B cell (primary cell): ENCODE data around the gene LYZL2. TPM values are rescaled to one million over a fixed set of nuclear protein-coding genes. Genes with fewer than 3 reads are reported as not detected.
"Not testable (repeated sequence)": the region's sequence is repeated elsewhere in the genome, so short reads cannot be mapped to it uniquely, and the experiment has no call there.

Experiments
- ATAC-seq: fragments of 200-7000 bp; cut with Tn5 transposase; one replicate; pipeline ENCODE4 v1.10.0; 2021; ENCODE audit warnings: low read depth, mild to moderate bottlenecking, moderate number of reproducible peaks, moderate library complexity
- CTCF ChIA-PET: fragments of 350-600 bp; sonication (Branson Sonifier 250); formaldehyde crosslinking; loops from one replicate; lab custom pipeline; 2021; ENCODE audit warnings: antibody characterized with exemption, inconsistent platforms; lab: Charles Lee
- POLR2A ChIA-PET: fragments of 350-600 bp; sonication (Branson Sonifier 250); formaldehyde crosslinking; loops from one replicate; lab custom pipeline; 2021; ENCODE audit warnings: antibody characterized with exemption; lab: Charles Lee
- DNase-seq: peaks from one replicate; pipeline ENCODE4 v3.0.0; 2013
- H2AFZ ChIP-seq: 2 replicates; pipeline ENCODE4 v1.6.1; 2012; ENCODE audit warnings: mild to moderate bottlenecking, low read depth, low read length; ENCODE audit not compliant: insufficient read depth, poor library complexity, severe bottlenecking
- H3K27ac ChIP-seq, 2 donors: 1 replicate in 1 of 2; 2 replicates in 1 of 2; pipeline ENCODE4 v1.5.1; 2012 to 2013; ENCODE audit warnings: low read length in 2 of 2, mild to moderate bottlenecking in 2 of 2, moderate library complexity in 1 of 2
- H3K27me3 ChIP-seq, 4 experiments: fragments of 200-600 bp in 1 of 4; sonication (generic) in 1 of 4; replicated peaks in 1 of 4; 1 replicate in 2 of 4; 2 replicates in 2 of 4; pipeline versions ENCODE4 v1.6.1 to v1.7.0; 2013 to 2016; ENCODE audit warnings: low read length in 3 of 4, mild to moderate bottlenecking in 2 of 4, mixed read lengths in 1 of 4, moderate library complexity in 1 of 4; ENCODE audit not compliant: insufficient read depth in 4 of 4, control insufficient read depth in 3 of 4; ENCODE audit errors: control extremely low read depth in 1 of 4
- H3K36me3 ChIP-seq, 2 experiments: replicated peaks in 1 of 2; 1 replicate in 1 of 2; 2 replicates in 1 of 2; pipeline versions ENCODE4 v1.6.1 to v1.7.1; 2013; ENCODE audit warnings: low read length in 1 of 2; ENCODE audit not compliant: insufficient read depth in 2 of 2, control insufficient read depth in 1 of 2; ENCODE audit errors: control extremely low read depth in 1 of 2, extremely low read depth in 1 of 2
- H3K4me1 ChIP-seq, 2 donors: fragments of 200-600 bp in 1 of 2; sonication (generic) in 1 of 2; 1 replicate in 1 of 2; 2 replicates in 1 of 2; pipeline versions ENCODE4 v1.5.1 to v1.6.1; 2013 to 2017; ENCODE audit warnings: low read length in 2 of 2; ENCODE audit not compliant: control insufficient read depth in 2 of 2, insufficient read depth in 2 of 2
- H3K4me2 ChIP-seq: replicated peaks from 2 replicates; pipeline ENCODE3; 2012; ENCODE audit warnings: mild to moderate bottlenecking, low read depth, low read length; ENCODE audit not compliant: poor library complexity, severe bottlenecking
- H3K4me3 ChIP-seq, 5 experiments: fragments of 200-600 bp in 1 of 5; sonication (generic) in 1 of 5; 1 replicate in 3 of 5; 2 replicates in 2 of 5; pipeline versions ENCODE4 v1.5.1 to v1.7.0; 2011 to 2016; ENCODE audit warnings: low read length in 4 of 5, mild to moderate bottlenecking in 4 of 5, low read depth in 2 of 5, control low read depth in 1 of 5, moderate library complexity in 1 of 5; ENCODE audit not compliant: insufficient read depth in 1 of 5; ENCODE audit errors: control extremely low read depth in 1 of 5, extremely low read depth in 1 of 5
- H3K79me2 ChIP-seq: fragments of 200-600 bp; sonication (generic); one replicate; pipeline ENCODE4 v1.6.0; 2016; ENCODE audit warnings: low read length; ENCODE audit not compliant: control insufficient read depth, insufficient read depth
- H3K9ac ChIP-seq: fragments of 200-600 bp; sonication (generic); 2 replicates; pipeline ENCODE4 v1.6.1; 2017; ENCODE audit warnings: mild to moderate bottlenecking, low read length, moderate library complexity
- H3K9me3 ChIP-seq, 3 donors: one replicate each; pipeline versions ENCODE4 v1.6.1 to v1.7.1; 2013; ENCODE audit warnings: low read length in 2 of 3; ENCODE audit not compliant: control insufficient read depth in 2 of 3, insufficient read depth in 1 of 3; ENCODE audit errors: control extremely low read depth in 1 of 3
- H4K20me1 ChIP-seq: 2 replicates; pipeline ENCODE4 v1.6.0; 2012; ENCODE audit warnings: mild to moderate bottlenecking, low read length; ENCODE audit not compliant: insufficient read depth, control insufficient read depth, poor library complexity, severe bottlenecking
- H3K27ac Mint-ChIP-seq: one replicate; pipeline ENCODE4 v1.8.0; 2021; ENCODE audit warnings: mixed read lengths
- H3K27me3 Mint-ChIP-seq: one replicate; pipeline ENCODE4 v1.8.0; 2021; ENCODE audit warnings: mixed read lengths
- H3K4me1 Mint-ChIP-seq: one replicate; pipeline ENCODE4 v1.8.0; 2021; ENCODE audit warnings: mixed read lengths
- H3K4me3 Mint-ChIP-seq: one replicate; pipeline ENCODE4 v1.8.0; 2021; ENCODE audit warnings: mixed read lengths
- H3K9me3 Mint-ChIP-seq: one replicate; pipeline ENCODE4 v1.8.0; 2022; ENCODE audit warnings: mixed read lengths; ENCODE audit not compliant: insufficient read depth
- EZH2 ChIP-seq: IDR thresholded peaks from 2 replicates; pipeline ENCODE4 v1.6.1; 2012; ENCODE audit warnings: borderline replicate concordance, low read depth, mild to moderate bottlenecking, moderate library complexity, low read length; ENCODE audit not compliant: insufficient read depth, poor library complexity, severe bottlenecking
- WGBS: methylation state at CpG from one replicate; pipeline ENCODE4 v1.1.5; 2013; ENCODE audit warnings: missing lambda C conversion rate; ENCODE audit not compliant: insufficient coverage; 5-methylcytosine and 5-hydroxymethylcytosine counted together
- intact Hi-C: fragments of 100-400 bp; cut with micrococcal nuclease; formaldehyde crosslinking; loops from one replicate; pipeline ENCODE4 v1.10.0; 2022
- polyA plus RNA-seq: library from polyadenylated mRNA; depleted of rRNA; stranded (reverse); fragments of >200 nt; gene quantifications from 2 replicates; pipeline ENCODE4 v1.2.3, GENCODE V29; 2012
- total RNA-seq, 2 donors: library from RNA; stranded (reverse); fragments of 120-200 nt in 1 of 2; gene quantifications; 1 replicate in 1 of 2; 2 replicates in 1 of 2; pipeline versions ENCODE4 v1.2.3 to v1.2.4, GENCODE V29; 2013 to 2022
- TF ChIP-seq, protein P1 (sequence below): fragments of 200-600 bp; IDR thresholded peaks from one replicate; pipeline ENCODE4 v1.8.0; 2022; ENCODE audit warnings: antibody characterized with exemption, mild to moderate bottlenecking

LYZL2 gene
- total and polyA plus RNA-seq, 2 donors (not counting 1 experiment from before 2014, with no cell fraction given): not detected

DNA sequence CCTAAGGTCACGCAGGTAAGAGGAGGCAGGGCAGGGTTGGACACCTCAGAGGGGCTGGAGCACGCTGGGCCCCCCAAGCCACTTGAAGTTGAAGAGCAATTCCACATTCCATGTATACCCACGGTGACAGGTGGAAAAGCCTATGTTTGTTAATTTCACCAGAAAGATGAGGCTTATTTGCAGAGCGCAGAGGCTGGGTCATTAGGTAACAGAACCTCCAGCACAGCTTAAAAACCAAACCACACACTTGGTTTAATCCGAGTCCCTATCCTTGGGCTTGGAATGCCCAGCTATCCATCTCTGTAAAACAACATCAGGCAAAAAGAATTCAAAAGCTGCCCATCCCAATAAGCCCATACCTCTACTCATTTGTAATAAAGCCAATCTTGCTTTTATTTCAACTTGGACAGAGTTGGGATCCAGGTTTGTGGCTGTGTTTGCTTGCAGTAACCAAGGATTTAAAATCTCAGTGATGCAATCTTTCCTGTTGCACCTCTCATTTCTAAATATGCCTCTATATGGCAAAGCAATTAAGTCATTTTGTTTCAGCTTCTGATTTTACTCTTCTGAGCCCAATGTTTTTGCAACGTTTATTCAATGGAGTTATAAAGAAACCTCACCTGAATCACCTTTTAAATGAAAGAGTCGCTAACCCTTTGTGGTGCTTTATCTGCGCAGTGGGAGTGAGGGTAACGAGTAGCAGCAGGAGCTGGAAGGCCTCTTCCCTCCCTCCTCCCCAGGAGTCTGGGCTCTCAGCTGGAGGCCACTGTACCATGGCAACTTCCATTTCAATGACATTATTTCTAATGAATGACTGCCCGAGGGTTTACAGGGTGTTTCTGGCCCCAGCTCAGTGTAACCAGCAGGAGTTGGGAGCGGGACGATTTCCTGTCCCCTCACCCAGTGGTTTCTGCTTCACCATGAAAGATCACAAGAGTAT, 32.8 kb downstream of the LYZL2 start:
- H3K4me2 ChIP-seq, CTCF ChIA-PET, H4K20me1 ChIP-seq, H3K27ac Mint-ChIP-seq, H3K36me3 ChIP-seq, H3K9ac ChIP-seq, H3K4me1 Mint-ChIP-seq, H3K27me3 ChIP-seq, H3K27ac ChIP-seq, DNase-seq, H3K79me2 ChIP-seq, H2AFZ ChIP-seq, H3K4me3 Mint-ChIP-seq, intact Hi-C loops, H3K9me3 ChIP-seq, H3K4me3 ChIP-seq, H3K4me1 ChIP-seq, ATAC-seq, H3K9me3 Mint-ChIP-seq: not testable (repeated sequence)
- POLR2A ChIA-PET: interaction anchor here (0.5 kb wide), 1 partner anchor 15 kb away, joined by 4 read pairs; no protein-coding TSS in a partner anchor
- peaks cover 15% of the 10 kb centered on the region for H3K27me3 Mint-ChIP-seq
- 63% methylated on average over 5 of the region's 12 CpGs for WGBS

DNA sequence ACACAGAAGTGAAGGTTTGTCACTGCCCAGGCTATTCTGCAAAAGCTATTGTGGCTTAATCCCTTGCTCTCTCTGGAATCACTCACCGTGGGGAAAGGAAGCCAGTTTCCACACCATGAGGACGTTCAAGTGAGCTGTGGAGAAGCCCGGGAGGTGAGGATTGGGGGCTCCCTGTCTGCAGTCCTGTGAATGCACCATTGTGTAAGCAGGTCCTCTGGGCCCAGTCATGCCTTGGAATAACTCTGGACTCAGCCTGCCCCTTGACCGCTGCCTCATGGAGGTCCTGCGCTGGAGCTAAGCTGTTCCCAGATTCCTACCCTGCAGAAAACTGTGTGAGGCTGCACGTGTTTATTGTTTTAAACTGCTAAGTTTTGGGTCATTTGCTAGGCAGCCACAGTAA, 33.5 kb downstream of the LYZL2 start:
- no peaks in the 10 kb centered on the region for H3K4me1 ChIP-seq
- no peak overlapping the region for H3K4me3 Mint-ChIP-seq
- H3K27ac Mint-ChIP-seq: no peak overlapping the region
- 92% methylated on average over 5 of the region's 6 CpGs for WGBS
- H3K27ac ChIP-seq: no peak overlapping the region
- no peak overlapping the region for H3K4me2 ChIP-seq
- H3K9me3 Mint-ChIP-seq: no peaks in the 10 kb centered on the region
- H3K27me3 Mint-ChIP-seq: peaks cover 15% of the 10 kb centered on the region
- no peaks in the 10 kb centered on the region for H3K36me3 ChIP-seq
- DNase-seq (no peak), ATAC-seq (no peak)
- POLR2A ChIA-PET: no interaction called here
- intact Hi-C loops: no loop called here
- CTCF ChIA-PET: no interaction called here
- peaks cover 6% of the 10 kb centered on the region for H3K4me1 Mint-ChIP-seq
- no peak overlapping the region for H2AFZ ChIP-seq
- TF ChIP-seq, protein P1, sequence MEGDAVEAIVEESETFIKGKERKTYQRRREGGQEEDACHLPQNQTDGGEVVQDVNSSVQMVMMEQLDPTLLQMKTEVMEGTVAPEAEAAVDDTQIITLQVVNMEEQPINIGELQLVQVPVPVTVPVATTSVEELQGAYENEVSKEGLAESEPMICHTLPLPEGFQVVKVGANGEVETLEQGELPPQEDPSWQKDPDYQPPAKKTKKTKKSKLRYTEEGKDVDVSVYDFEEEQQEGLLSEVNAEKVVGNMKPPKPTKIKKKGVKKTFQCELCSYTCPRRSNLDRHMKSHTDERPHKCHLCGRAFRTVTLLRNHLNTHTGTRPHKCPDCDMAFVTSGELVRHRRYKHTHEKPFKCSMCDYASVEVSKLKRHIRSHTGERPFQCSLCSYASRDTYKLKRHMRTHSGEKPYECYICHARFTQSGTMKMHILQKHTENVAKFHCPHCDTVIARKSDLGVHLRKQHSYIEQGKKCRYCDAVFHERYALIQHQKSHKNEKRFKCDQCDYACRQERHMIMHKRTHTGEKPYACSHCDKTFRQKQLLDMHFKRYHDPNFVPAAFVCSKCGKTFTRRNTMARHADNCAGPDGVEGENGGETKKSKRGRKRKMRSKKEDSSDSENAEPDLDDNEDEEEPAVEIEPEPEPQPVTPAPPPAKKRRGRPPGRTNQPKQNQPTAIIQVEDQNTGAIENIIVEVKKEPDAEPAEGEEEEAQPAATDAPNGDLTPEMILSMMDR: no peak
- no peak for TF ChIP-seq EZH2
- H3K79me2 ChIP-seq: no peaks in the 10 kb centered on the region
- no peaks in the 10 kb centered on the region for H4K20me1 ChIP-seq
- H3K27me3 ChIP-seq: peaks cover 0 to 3% (median 0%) of the 10 kb centered on the region in 4 experiments
- H3K9me3 ChIP-seq: no peaks in the 10 kb centered on the region
- H3K4me3 ChIP-seq: no peak overlapping the region
- H3K9ac ChIP-seq: no peak overlapping the region
